Activated naive CD4-positive, alpha-beta T cell treated with anti-CD3 and anti-CD28 coated beads, Interleukin-2, amount 50 U/mL, for 72 hours (primary cell): ENCODE results near the gene MESP2. TPM values are rescaled to one million over a fixed set of nuclear protein-coding genes. Genes with fewer than 3 reads are reported as not detected.

ENCODE experiments used
- ATAC-seq, 2 donors: fragments of 150-1000 bp; cut with Tn5 transposase; 2 replicates each; pipeline ENCODE4 v1.10.0; 2021; ENCODE audit warnings: mild to moderate bottlenecking in 2 of 2, moderate library complexity in 2 of 2
- DNase-seq, 2 donors: peaks; one replicate each; pipeline ENCODE4 v3.0.0; 2021 to 2022; ENCODE audit warnings: low spot score in 2 of 2
- H3K27ac Mint-ChIP-seq, 2 donors: one replicate each; pipeline ENCODE4 v1.8.0; 2022; ENCODE audit warnings: mild to moderate bottlenecking in 2 of 2, mixed read lengths in 2 of 2
- H3K36me3 Mint-ChIP-seq, 2 donors: one replicate each; pipeline ENCODE4 v1.8.0; 2022; ENCODE audit warnings: mixed read lengths in 2 of 2
- H3K9me3 Mint-ChIP-seq, 2 donors: one replicate each; pipeline ENCODE4 v1.8.0; 2022; ENCODE audit warnings: mixed read lengths in 2 of 2
- total RNA-seq, 2 donors: library from RNA; stranded (reverse); gene quantifications; one replicate each; pipeline ENCODE4 v1.2.3, GENCODE V29; 2022

MESP2 gene
- total RNA-seq, 2 donors from 2014 or later, result not detected

- DNase-seq (peak; percentile 86 to 93), ATAC-seq (peak; percentile 95 to 96)
- no peaks in the 10 kb centered on the region for H3K9me3 Mint-ChIP-seq
- peak within 1 kb of the TSS; percentile 29 to 74 for H3K27ac Mint-ChIP-seq
- H3K36me3 Mint-ChIP-seq, result peaks cover 0 to 4% of the 10 kb centered on the region in 2 donors
These were observed 25.3 kb upstream of the MESP2 start, which contains the start of gene MESP1 for GRCh38 chr15:89750560-89751542. TSS of gene MESP1 (minus strand) at chr15:89751249. CDS start at chr15:89751231, 18 bp downstream.

- DNase-seq (no peak), ATAC-seq (no peak)
- Mint-ChIP-seq H3K36me3 (peaks cover 0 to 4% of the 10 kb centered on the region in 2 donors), H3K9me3 (no peaks in the 10 kb centered on the region), H3K27ac (no peak overlapping the region)
These were observed 24.4 kb upstream of the MESP2 start for GRCh38 chr15:89751748-89752147.

- DNase-seq, result no peak
- ATAC-seq, result no peak
- Mint-ChIP-seq H3K27ac (no peak overlapping the region), H3K9me3 (no peaks in the 10 kb centered on the region), H3K36me3 (peaks cover 0 to 4% of the 10 kb centered on the region in 2 donors)
These were observed 22.3 kb upstream of the MESP2 start for GRCh38 chr15:89753855-89754254.

- no peaks in the 10 kb centered on the region for H3K9me3 Mint-ChIP-seq
- peaks cover 0 to 4% of the 10 kb centered on the region in 2 donors for H3K36me3 Mint-ChIP-seq
- DNase-seq (no peak), ATAC-seq (no peak)
- no peak overlapping the region for H3K27ac Mint-ChIP-seq
These were observed 21.6 kb upstream of the MESP2 start for GRCh38 chr15:89754361-89755154.

- peak overlapping the region in 1 of 2 donors; percentile 5 for H3K27ac Mint-ChIP-seq
- ATAC-seq (no peak), DNase-seq (no peak)
- no peaks in the 10 kb centered on the region for H3K36me3 Mint-ChIP-seq
- no peaks in the 10 kb centered on the region for H3K9me3 Mint-ChIP-seq
These were observed 20.4 kb upstream of the MESP2 start for GRCh38 chr15:89755701-89756100.

GRCh38 chr15:89756897-89757296 lies 19.2 kb upstream of the MESP2 start:
- Mint-ChIP-seq H3K36me3 (no peaks in the 10 kb centered on the region), H3K27ac (no peak overlapping the region), H3K9me3 (no peaks in the 10 kb centered on the region)
- DNase-seq (no peak), ATAC-seq (no peak)

GRCh38 chr15:89758283-89758682 lies 17.8 kb upstream of the MESP2 start:
- DNase-seq (no peak), ATAC-seq (no peak)
- no peaks in the 10 kb centered on the region for H3K36me3 Mint-ChIP-seq
- no peaks in the 10 kb centered on the region for H3K9me3 Mint-ChIP-seq
- H3K27ac Mint-ChIP-seq, result no peak overlapping the region

GRCh38 chr15:89758981-89759380 lies 17.2 kb upstream of the MESP2 start:
- H3K27ac Mint-ChIP-seq, result no peak overlapping the region
- no peaks in the 10 kb centered on the region for H3K36me3 Mint-ChIP-seq
- ATAC-seq (no peak), DNase-seq (no peak)
- no peaks in the 10 kb centered on the region for H3K9me3 Mint-ChIP-seq

- no peaks in the 10 kb centered on the region for H3K9me3 Mint-ChIP-seq
- no peaks in the 10 kb centered on the region for H3K36me3 Mint-ChIP-seq
- DNase-seq (no peak), ATAC-seq (no peak)
- H3K27ac Mint-ChIP-seq, result no peak overlapping the region
These were observed 16.3 kb upstream of the MESP2 start for GRCh38 chr15:89759835-89760234.

- Mint-ChIP-seq H3K36me3 (no peaks in the 10 kb centered on the region), H3K9me3 (no peaks in the 10 kb centered on the region), H3K27ac (peak overlapping the region in 1 of 2 donors; percentile 37)
- DNase-seq, result peak; percentile 68 to 90
- peak; percentile 89 to 91 for ATAC-seq
These were observed 15.7 kb upstream of the MESP2 start for GRCh38 chr15:89760303-89761008.

GRCh38 chr15:89761009-89761831 lies 14.9 kb upstream of the MESP2 start:
- no peaks in the 10 kb centered on the region for H3K36me3 Mint-ChIP-seq
- no peak for DNase-seq
- ATAC-seq, result peak in 1 of 2 donors; percentile 11
- no peaks in the 10 kb centered on the region for H3K9me3 Mint-ChIP-seq
- peak overlapping the region in 1 of 2 donors; percentile 37 for H3K27ac Mint-ChIP-seq

GRCh38 chr15:89761929-89762328 lies 14.2 kb upstream of the MESP2 start:
- H3K27ac Mint-ChIP-seq, result no peak overlapping the region
- no peaks in the 10 kb centered on the region for H3K9me3 Mint-ChIP-seq
- no peaks in the 10 kb centered on the region for H3K36me3 Mint-ChIP-seq
- ATAC-seq, result no peak
- DNase-seq, result no peak

GRCh38 chr15:89765694-89766093 lies 10.4 kb upstream of the MESP2 start:
- no peaks in the 10 kb centered on the region for H3K9me3 Mint-ChIP-seq
- no peak overlapping the region for H3K27ac Mint-ChIP-seq
- ATAC-seq (no peak), DNase-seq (no peak)
- H3K36me3 Mint-ChIP-seq, result no peaks in the 10 kb centered on the region

GRCh38 chr15:89766357-89767311 lies 9.5 kb upstream of the MESP2 start:
- H3K36me3 Mint-ChIP-seq, result no peaks in the 10 kb centered on the region
- no peak for DNase-seq
- no peak for ATAC-seq
- H3K27ac Mint-ChIP-seq, result no peak overlapping the region
- no peaks in the 10 kb centered on the region for H3K9me3 Mint-ChIP-seq

GRCh38 chr15:89767411-89767915 lies 8.7 kb upstream of the MESP2 start:
- no peak for ATAC-seq
- Mint-ChIP-seq H3K27ac (no peak overlapping the region), H3K36me3 (no peaks in the 10 kb centered on the region), H3K9me3 (no peaks in the 10 kb centered on the region)
- no peak for DNase-seq
